ENCODE results near the gene PDE1A.

Gene PDE1A

DNA sequence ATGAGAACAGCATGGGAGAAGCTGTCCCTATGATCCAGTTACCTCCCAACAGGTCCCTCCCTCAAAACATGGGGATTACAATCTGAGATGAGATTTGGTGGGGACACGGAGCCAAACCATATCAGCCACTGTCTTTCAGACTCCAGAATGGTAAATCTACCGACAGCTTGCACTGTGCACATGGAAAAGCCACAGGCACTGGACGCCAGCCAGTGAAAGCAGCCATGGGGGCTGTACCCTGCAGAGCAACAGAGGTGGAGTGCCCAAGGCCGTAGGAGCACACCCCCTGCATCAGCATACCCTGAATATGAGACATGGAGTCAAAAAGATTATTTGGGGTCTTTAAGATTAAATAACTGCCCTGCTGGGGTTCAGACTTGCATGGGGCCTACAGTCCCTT lies 218.4 kb downstream of the PDE1A start:
- ChIA-PET CTCF (no interaction called here), POLR2A (no interaction called here)
- no peaks in the 10 kb centered on the region for H3K36me3 ChIP-seq (ENCODE audit: control insufficient read depth in 2 of 2, insufficient read depth in 1 of 2, low read length in 2 of 2)
- no peak for TF ChIP-seq ZNF140 (tag by site-specific recombination; IDR thresholded peaks at IDR 0.05)
- no peak for TF ChIP-seq ZFP37 (tag by site-specific recombination; IDR thresholded peaks at IDR 0.05)
- no peak for TF ChIP-seq ZNF132 (tag by site-specific recombination; IDR thresholded peaks at IDR 0.05; ENCODE audit: borderline replicate concordance)
- TF ChIP-seq ZNF747 (tag by site-specific recombination; IDR thresholded peaks at IDR 0.05), result no peak
- no peak for TF ChIP-seq ZNF133 (tag by site-specific recombination; IDR thresholded peaks at IDR 0.05)
- TF ChIP-seq ZXDB (tag by site-specific recombination; IDR thresholded peaks at IDR 0.05), result no peak
- no peak for TF ChIP-seq ZNF174 (tag by site-specific recombination; IDR thresholded peaks at IDR 0.05)
- no peak for TF ChIP-seq ZBTB20 (tag by site-specific recombination; IDR thresholded peaks at IDR 0.05)
- no peak for TF ChIP-seq ZNF626 (tag by site-specific recombination; IDR thresholded peaks at IDR 0.05)
- TF ChIP-seq GFI1B (tag by site-specific recombination; IDR thresholded peaks at IDR 0.05), result no peak
- no peak for TF ChIP-seq PRDM4 (tag by site-specific recombination; IDR thresholded peaks at IDR 0.05)
- no peak for TF ChIP-seq ZNF776 (tag by site-specific recombination; IDR thresholded peaks at IDR 0.05; ENCODE audit: borderline replicate concordance)
- TF ChIP-seq ZNF426 (tag by site-specific recombination; IDR thresholded peaks at IDR 0.05), result no peak
- no peak for TF ChIP-seq ZNF121 (tag by site-specific recombination; IDR thresholded peaks at IDR 0.05)
- no peak overlapping the region for H3K27ac ChIP-seq (ENCODE audit: extremely low read depth, low read depth, low read length)
- H3K4me1 ChIP-seq (ENCODE audit: control insufficient read depth, insufficient read depth, low read length), result no peaks in the 10 kb centered on the region
- H3K4me3 ChIP-seq (ENCODE audit: low read depth, low read length), result no peak overlapping the region
- H3K9me3 ChIP-seq (ENCODE audit: control insufficient read depth, insufficient read depth, low read depth, low read length), result no peaks in the 10 kb centered on the region

DNA sequence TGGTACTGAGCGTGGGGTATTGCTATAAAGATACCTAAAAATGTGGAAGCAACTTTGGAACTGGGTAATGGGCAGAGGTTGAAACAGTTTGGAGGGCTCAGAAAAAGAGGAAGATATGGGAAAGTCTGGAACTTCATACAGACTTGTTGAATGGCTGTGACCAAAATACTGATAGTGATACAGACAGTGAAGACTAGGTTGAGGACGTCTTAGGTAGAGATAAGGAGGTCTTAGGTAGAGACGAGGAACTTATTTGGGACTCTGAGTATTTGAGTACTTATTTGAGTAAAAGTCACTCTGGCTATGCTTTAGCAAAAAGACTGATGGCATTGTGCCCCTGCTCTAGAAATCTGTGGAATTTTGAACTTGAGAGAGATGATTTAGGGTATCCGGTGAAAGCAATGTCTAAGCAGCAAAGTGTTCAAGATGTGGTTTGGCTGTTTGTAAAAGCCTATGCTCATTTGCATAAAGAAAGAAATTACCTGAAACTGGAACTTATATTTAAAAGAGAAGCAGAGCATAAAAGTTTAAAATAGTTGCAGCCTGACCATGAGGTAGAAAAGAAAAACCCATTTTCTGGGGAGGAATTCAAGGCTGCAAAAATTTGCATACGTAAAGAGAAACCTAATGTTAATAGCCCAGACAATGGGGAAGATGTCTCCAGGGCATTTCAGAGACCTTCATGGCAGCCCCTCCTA lies 219.6 kb downstream of the PDE1A start:
- ChIA-PET POLR2A (no interaction called here), CTCF (no interaction called here)
- no peak overlapping the region for H3K4me3 ChIP-seq (ENCODE audit: low read depth, low read length)
- H3K4me1 ChIP-seq (ENCODE audit: control insufficient read depth, insufficient read depth, low read length), result no peaks in the 10 kb centered on the region
- H3K27ac ChIP-seq (ENCODE audit: extremely low read depth, low read depth, low read length), result no peak overlapping the region
- no peaks in the 10 kb centered on the region for H3K36me3 ChIP-seq (ENCODE audit: control insufficient read depth in 2 of 2, insufficient read depth in 1 of 2, low read length in 2 of 2)
- no peaks in the 10 kb centered on the region for H3K9me3 ChIP-seq (ENCODE audit: control insufficient read depth, insufficient read depth, low read depth, low read length)
- TF ChIP-seq ZNF530 (tag by site-specific recombination; IDR thresholded peaks at IDR 0.05; ENCODE audit: low read depth) (no peak), KLF16 (tag by site-specific recombination; IDR thresholded peaks at IDR 0.05) (no peak), ZEB2 (tag by site-specific recombination; IDR thresholded peaks at IDR 0.05) (no peak), ZNF433 (tag by site-specific recombination; IDR thresholded peaks at IDR 0.05; ENCODE audit: low read depth) (no peak), ZNF664 (tag by site-specific recombination; IDR thresholded peaks at IDR 0.05) (no peak), ZBTB7A (tag by site-specific recombination; IDR thresholded peaks at IDR 0.05; ENCODE audit: low read depth) (no peak), ZNF626 (tag by site-specific recombination; IDR thresholded peaks at IDR 0.05) (no peak), ZNF555 (tag by site-specific recombination; conservative IDR thresholded peaks at IDR 0.05) (no peak), ZNF624 (tag by site-specific recombination; IDR thresholded peaks at IDR 0.05) (no peak), ZNF510 (tag by site-specific recombination; IDR thresholded peaks at IDR 0.05; ENCODE audit: insufficient replicate concordance) (no peak), ZNF394 (tag by site-specific recombination; IDR thresholded peaks at IDR 0.05; ENCODE audit: borderline replicate concordance) (no peak)
- TF ChIP-seq, protein P1, sequence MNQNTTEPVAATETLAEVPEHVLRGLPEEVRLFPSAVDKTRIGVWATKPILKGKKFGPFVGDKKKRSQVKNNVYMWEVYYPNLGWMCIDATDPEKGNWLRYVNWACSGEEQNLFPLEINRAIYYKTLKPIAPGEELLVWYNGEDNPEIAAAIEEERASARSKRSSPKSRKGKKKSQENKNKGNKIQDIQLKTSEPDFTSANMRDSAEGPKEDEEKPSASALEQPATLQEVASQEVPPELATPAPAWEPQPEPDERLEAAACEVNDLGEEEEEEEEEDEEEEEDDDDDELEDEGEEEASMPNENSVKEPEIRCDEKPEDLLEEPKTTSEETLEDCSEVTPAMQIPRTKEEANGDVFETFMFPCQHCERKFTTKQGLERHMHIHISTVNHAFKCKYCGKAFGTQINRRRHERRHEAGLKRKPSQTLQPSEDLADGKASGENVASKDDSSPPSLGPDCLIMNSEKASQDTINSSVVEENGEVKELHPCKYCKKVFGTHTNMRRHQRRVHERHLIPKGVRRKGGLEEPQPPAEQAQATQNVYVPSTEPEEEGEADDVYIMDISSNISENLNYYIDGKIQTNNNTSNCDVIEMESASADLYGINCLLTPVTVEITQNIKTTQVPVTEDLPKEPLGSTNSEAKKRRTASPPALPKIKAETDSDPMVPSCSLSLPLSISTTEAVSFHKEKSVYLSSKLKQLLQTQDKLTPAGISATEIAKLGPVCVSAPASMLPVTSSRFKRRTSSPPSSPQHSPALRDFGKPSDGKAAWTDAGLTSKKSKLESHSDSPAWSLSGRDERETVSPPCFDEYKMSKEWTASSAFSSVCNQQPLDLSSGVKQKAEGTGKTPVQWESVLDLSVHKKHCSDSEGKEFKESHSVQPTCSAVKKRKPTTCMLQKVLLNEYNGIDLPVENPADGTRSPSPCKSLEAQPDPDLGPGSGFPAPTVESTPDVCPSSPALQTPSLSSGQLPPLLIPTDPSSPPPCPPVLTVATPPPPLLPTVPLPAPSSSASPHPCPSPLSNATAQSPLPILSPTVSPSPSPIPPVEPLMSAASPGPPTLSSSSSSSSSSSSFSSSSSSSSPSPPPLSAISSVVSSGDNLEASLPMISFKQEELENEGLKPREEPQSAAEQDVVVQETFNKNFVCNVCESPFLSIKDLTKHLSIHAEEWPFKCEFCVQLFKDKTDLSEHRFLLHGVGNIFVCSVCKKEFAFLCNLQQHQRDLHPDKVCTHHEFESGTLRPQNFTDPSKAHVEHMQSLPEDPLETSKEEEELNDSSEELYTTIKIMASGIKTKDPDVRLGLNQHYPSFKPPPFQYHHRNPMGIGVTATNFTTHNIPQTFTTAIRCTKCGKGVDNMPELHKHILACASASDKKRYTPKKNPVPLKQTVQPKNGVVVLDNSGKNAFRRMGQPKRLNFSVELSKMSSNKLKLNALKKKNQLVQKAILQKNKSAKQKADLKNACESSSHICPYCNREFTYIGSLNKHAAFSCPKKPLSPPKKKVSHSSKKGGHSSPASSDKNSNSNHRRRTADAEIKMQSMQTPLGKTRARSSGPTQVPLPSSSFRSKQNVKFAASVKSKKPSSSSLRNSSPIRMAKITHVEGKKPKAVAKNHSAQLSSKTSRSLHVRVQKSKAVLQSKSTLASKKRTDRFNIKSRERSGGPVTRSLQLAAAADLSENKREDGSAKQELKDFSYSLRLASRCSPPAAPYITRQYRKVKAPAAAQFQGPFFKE (tag by site-specific recombination; IDR thresholded peaks at IDR 0.05; ENCODE audit: borderline replicate concordance), result no peak
